Fibroblast of skin of right biceps (primary cell): ENCODE data around the gene PLPPR5.
A peak's percentile ranks its signal among the peaks of the same experiment; 100 is the strongest.
"Not testable (repeated sequence)": the region's sequence is repeated elsewhere in the genome, so short reads cannot be mapped to it uniquely, and the experiment has no call there.

ENCODE experiments used
- DNase-seq: peaks from one replicate; pipeline ENCODE4 v3.0.0-alpha.2; 2013

The PLPPR5 gene

GRCh38 chr1:98908980-98909379, 95.7 kb downstream of the PLPPR5 start:
- DNase-seq = no peak

- DNase-seq = peak; percentile 22
Observed at GRCh38 chr1:98906809-98907208, 97.9 kb downstream of the PLPPR5 start.

GRCh38 chr1:98906361-98906760, 98.3 kb downstream of the PLPPR5 start:
- no peak for DNase-seq

GRCh38 chr1:98904684-98905083, 100.0 kb downstream of the PLPPR5 start:
- DNase-seq = no peak

- peak; percentile 19 for DNase-seq
Observed at GRCh38 chr1:98903726-98904125, 100.9 kb downstream of the PLPPR5 start.

GRCh38 chr1:98903261-98903660, 101.4 kb downstream of the PLPPR5 start:
- DNase-seq = peak; percentile 89

- DNase-seq = peak; percentile 23
Observed at GRCh38 chr1:98898940-98899339, 105.7 kb downstream of the PLPPR5 start.

GRCh38 chr1:98897479-98897878, 107.2 kb downstream of the PLPPR5 start:
- no peak for DNase-seq

GRCh38 chr1:98896711-98897445, 107.8 kb downstream of the PLPPR5 start:
- no peak for DNase-seq

GRCh38 chr1:98893371-98893770, 111.3 kb downstream of the PLPPR5 start:
- DNase-seq = no peak

GRCh38 chr1:98888869-98889268, 115.8 kb downstream of the PLPPR5 start:
- DNase-seq = no peak

- DNase-seq = no peak
Observed at GRCh38 chr1:98887507-98887906, 117.2 kb downstream of the PLPPR5 start.

- DNase-seq = no peak
Observed at GRCh38 chr1:98884864-98885263, 119.8 kb downstream of the PLPPR5 start.

GRCh38 chr1:98881901-98882300, 122.8 kb downstream of the PLPPR5 start:
- DNase-seq = no peak

- not testable (repeated sequence) for DNase-seq
Observed at GRCh38 chr1:98881234-98881633, 123.4 kb downstream of the PLPPR5 start.

GRCh38 chr1:98874828-98875227, 129.8 kb downstream of the PLPPR5 start:
- no peak for DNase-seq

- DNase-seq = no peak
Observed at GRCh38 chr1:98870959-98871903, 133.4 kb downstream of the PLPPR5 start.

- DNase-seq = no peak
Observed at GRCh38 chr1:98865796-98866195, 138.9 kb downstream of the PLPPR5 start.

GRCh38 chr1:98860329-98860728, 144.3 kb downstream of the PLPPR5 start:
- DNase-seq = no peak

- no peak for DNase-seq
Observed at GRCh38 chr1:98854137-98854536, 150.5 kb downstream of the PLPPR5 start.

GRCh38 chr1:98849969-98850636, 154.6 kb downstream of the PLPPR5 start:
- no peak for DNase-seq

- DNase-seq = no peak
Observed at GRCh38 chr1:98842241-98842640, 162.4 kb downstream of the PLPPR5 start.
